CD4-positive, alpha-beta memory T cell (primary cell): ENCODE measurements around the gene U2AF1L4. TPM values are rescaled to one million over a fixed set of nuclear protein-coding genes. Genes with fewer than 3 reads are reported as not detected.

Experiments used
- CTCF ChIA-PET: fragments of 350-600 bp; sonication (Branson Sonifier 250); formaldehyde crosslinking; loops from one replicate; lab custom pipeline; 2021; ENCODE audit warnings: inconsistent platforms; ENCODE audit not compliant: partially characterized antibody; lab: Charles Lee
- POLR2A ChIA-PET: fragments of 350-600 bp; sonication (Branson Sonifier 250); formaldehyde crosslinking; loops from one replicate; lab custom pipeline; 2021; ENCODE audit not compliant: partially characterized antibody; lab: Charles Lee
- DNase-seq, 5 donors: peaks; one replicate each; pipeline versions ENCODE4 v3.0.0 to v3.0.0-alpha.2; 2020 to 2022; ENCODE audit warnings: mixed read lengths in 1 of 5
- H3K27ac ChIP-seq: one replicate; pipeline ENCODE4 v1.7.0; 2013; ENCODE audit warnings: low read depth, low read length
- H3K27me3 ChIP-seq: 2 replicates; pipeline ENCODE4 v1.7.0; 2013; ENCODE audit warnings: mild to moderate bottlenecking, low read length, moderate library complexity; ENCODE audit not compliant: insufficient read depth
- H3K36me3 ChIP-seq: 2 replicates; pipeline ENCODE4 v1.7.0; 2013; ENCODE audit warnings: mild to moderate bottlenecking, low read length, moderate library complexity; ENCODE audit not compliant: insufficient read depth
- H3K4me1 ChIP-seq: 2 replicates; pipeline ENCODE4 v1.7.0; 2013; ENCODE audit warnings: mild to moderate bottlenecking, low read length, moderate library complexity; ENCODE audit not compliant: insufficient read depth
- H3K4me3 ChIP-seq, 2 donors: one replicate each; pipeline ENCODE4 v1.7.0; 2013; ENCODE audit warnings: low read length in 2 of 2, mild to moderate bottlenecking in 1 of 2
- H3K9me3 ChIP-seq, 2 donors: one replicate each; pipeline ENCODE4 v1.7.0; 2013; ENCODE audit warnings: low read length in 2 of 2, control low read depth in 1 of 2; ENCODE audit not compliant: control insufficient read depth in 1 of 2
- H3K27ac Mint-ChIP-seq, 7 donors: one replicate each; pipeline ENCODE4 v1.8.0; 2020 to 2021; ENCODE audit warnings: mixed read lengths in 7 of 7, mild to moderate bottlenecking in 6 of 7, inconsistent platforms in 3 of 7, moderate library complexity in 3 of 7
- H3K27me3 Mint-ChIP-seq, 2 donors: one replicate each; pipeline ENCODE4 v1.8.0; 2020 to 2021; ENCODE audit warnings: mixed read lengths in 2 of 2
- H3K36me3 Mint-ChIP-seq, 2 donors: one replicate each; pipeline ENCODE4 v1.8.0; 2020 to 2021; ENCODE audit warnings: mixed read lengths in 2 of 2, inconsistent platforms in 1 of 2, mild to moderate bottlenecking in 1 of 2
- H3K4me1 Mint-ChIP-seq, 4 donors: one replicate each; pipeline ENCODE4 v1.8.0; 2020 to 2021; ENCODE audit warnings: mixed read lengths in 4 of 4, mild to moderate bottlenecking in 1 of 4
- H3K4me3 Mint-ChIP-seq, 8 donors: one replicate each; pipeline ENCODE4 v1.8.0; 2020 to 2021; ENCODE audit warnings: mixed read lengths in 8 of 8, mild to moderate bottlenecking in 7 of 8, moderate library complexity in 6 of 8, inconsistent platforms in 3 of 8
- H3K9me3 Mint-ChIP-seq, 8 donors: one replicate each; pipeline ENCODE4 v1.8.0; 2020 to 2021; ENCODE audit warnings: mixed read lengths in 8 of 8, mild to moderate bottlenecking in 5 of 8, inconsistent platforms in 3 of 8, moderate library complexity in 1 of 8
- intact Hi-C: fragments of 100-400 bp; cut with micrococcal nuclease; formaldehyde crosslinking; loops from one replicate; pipeline ENCODE4 v1.15.1; 2023
- polyA plus RNA-seq, 2 donors: library from polyadenylated mRNA; unstranded; fragments of 300-500 nt; fragmentation: Illumina TruSeq; gene quantifications; one replicate each; pipeline ENCODE4 v1.2.3, GENCODE V29; 2021
- total RNA-seq, 2 experiments: library from RNA; stranded (reverse); gene quantifications; one replicate each; pipeline ENCODE4 v1.2.3, GENCODE V29; 2021

The U2AF1L4 gene
- total and polyA plus RNA-seq, 4 experiments from 2014 or later = 48.7 to 65.2 (median 55.7) TPM

- Mint-ChIP-seq H3K4me1 (peaks cover 0 to 1% (median 0%) of the 10 kb centered on the region in 4 donors), H3K36me3 (peaks cover 7 to 17% of the 10 kb centered on the region in 2 donors), H3K4me3 (no peak overlapping the region), H3K9me3 (peaks cover 0 to 2% (median 0%) of the 10 kb centered on the region in 8 donors), H3K27ac (no peak overlapping the region), H3K27me3 (no peaks in the 10 kb centered on the region)
- Histone ChIP-seq H3K27ac (no peak overlapping the region), H3K4me1 (no peaks in the 10 kb centered on the region), H3K4me3 (no peak overlapping the region), H3K27me3 (no peaks in the 10 kb centered on the region), H3K36me3 (peaks cover 8% of the 10 kb centered on the region), H3K9me3 (no peaks in the 10 kb centered on the region)
- POLR2A ChIA-PET = no interaction called here
- CTCF ChIA-PET = no interaction called here
- intact Hi-C loops = no loop called here
- no peak for DNase-seq
These were observed 39.5 kb upstream of the U2AF1L4 start for GRCh38 chr19:35784503-35785338.

GRCh38 chr19:35783469-35784434 is 38.5 kb upstream of the U2AF1L4 start:
- intact Hi-C loops = no loop called here
- Histone ChIP-seq H3K9me3 (no peaks in the 10 kb centered on the region), H3K27ac (no peak overlapping the region), H3K4me3 (no peak overlapping the region), H3K4me1 (no peaks in the 10 kb centered on the region), H3K27me3 (no peaks in the 10 kb centered on the region), H3K36me3 (peaks cover 8% of the 10 kb centered on the region)
- H3K27me3 Mint-ChIP-seq = no peaks in the 10 kb centered on the region
- DNase-seq = no peak
- peaks cover 7 to 19% of the 10 kb centered on the region in 2 donors for H3K36me3 Mint-ChIP-seq
- ChIA-PET CTCF (no interaction called here), POLR2A (no interaction called here)
- H3K4me1 Mint-ChIP-seq = peaks cover 0 to 1% (median 0%) of the 10 kb centered on the region in 4 donors
- H3K27ac Mint-ChIP-seq = no peak overlapping the region
- H3K9me3 Mint-ChIP-seq = peaks cover 0 to 2% (median 0%) of the 10 kb centered on the region in 8 donors
- no peak overlapping the region for H3K4me3 Mint-ChIP-seq

- CTCF ChIA-PET = no interaction called here
- Mint-ChIP-seq H3K27ac (peak overlapping the region in 2 of 7 donors; percentile 6 to 51), H3K4me3 (no peak overlapping the region), H3K4me1 (peaks cover 0 to 4% (median under 1%) of the 10 kb centered on the region in 4 donors), H3K36me3 (peaks cover 7 to 19% of the 10 kb centered on the region in 2 donors), H3K27me3 (no peaks in the 10 kb centered on the region), H3K9me3 (peaks cover 0 to 2% (median 0%) of the 10 kb centered on the region in 8 donors)
- H3K27ac ChIP-seq = no peak overlapping the region
- DNase-seq = no peak
- H3K36me3 ChIP-seq = peaks cover 8% of the 10 kb centered on the region
- H3K4me3 ChIP-seq = no peak overlapping the region
- no peaks in the 10 kb centered on the region for H3K9me3 ChIP-seq
- intact Hi-C loops = no loop called here
- POLR2A ChIA-PET = no interaction called here
- H3K27me3 ChIP-seq = no peaks in the 10 kb centered on the region
- no peaks in the 10 kb centered on the region for H3K4me1 ChIP-seq
These were observed 37.4 kb upstream of the U2AF1L4 start for GRCh38 chr19:35782589-35782988.

GRCh38 chr19:35781650-35782049 is 36.4 kb upstream of the U2AF1L4 start:
- H3K9me3 Mint-ChIP-seq = peaks cover 0 to 2% (median 0%) of the 10 kb centered on the region in 8 donors

GRCh38 chr19:35780717-35781116 is 35.5 kb upstream of the U2AF1L4 start:
- ChIA-PET POLR2A (no interaction called here), CTCF (no interaction called here)
- Histone ChIP-seq H3K27ac (no peak overlapping the region), H3K9me3 (no peaks in the 10 kb centered on the region), H3K4me1 (peaks cover 6% of the 10 kb centered on the region), H3K27me3 (no peaks in the 10 kb centered on the region), H3K36me3 (peaks cover 8% of the 10 kb centered on the region), H3K4me3 (no peak overlapping the region)
- Mint-ChIP-seq H3K4me3 (no peak overlapping the region), H3K9me3 (peaks cover 0 to 1% (median 0%) of the 10 kb centered on the region in 8 donors), H3K36me3 (peaks cover 7 to 24% of the 10 kb centered on the region in 2 donors), H3K4me1 (peaks cover 7 to 20% (median 12%) of the 10 kb centered on the region in 4 donors), H3K27me3 (no peaks in the 10 kb centered on the region), H3K27ac (no peak overlapping the region)
- no peak for DNase-seq
- intact Hi-C loops = no loop called here

More at GRCh38 chr19:35781650-35782049, 36.4 kb upstream of the U2AF1L4 start:
- Histone ChIP-seq H3K4me1 (no peaks in the 10 kb centered on the region), H3K36me3 (peaks cover 8% of the 10 kb centered on the region), H3K27me3 (no peaks in the 10 kb centered on the region), H3K27ac (no peak overlapping the region), H3K9me3 (no peaks in the 10 kb centered on the region), H3K4me3 (no peak overlapping the region)
- Mint-ChIP-seq H3K36me3 (peaks cover 7 to 23% of the 10 kb centered on the region in 2 donors), H3K27ac (peak overlapping the region in 1 of 7 donors; percentile 76), H3K27me3 (no peaks in the 10 kb centered on the region), H3K4me1 (peaks cover 4 to 14% (median 6%) of the 10 kb centered on the region in 4 donors), H3K4me3 (no peak overlapping the region)
- ChIA-PET CTCF (no interaction called here), POLR2A (no interaction called here)
- intact Hi-C loops = no loop called here
- no peak for DNase-seq

- no peak overlapping the region for H3K27ac Mint-ChIP-seq
- H3K4me1 Mint-ChIP-seq = peaks cover 8 to 23% (median 13%) of the 10 kb centered on the region in 4 donors
- no peak for DNase-seq
- intact Hi-C loops = no loop called here
- Histone ChIP-seq H3K4me3 (no peak overlapping the region), H3K36me3 (peaks cover 8% of the 10 kb centered on the region), H3K27ac (no peak overlapping the region), H3K9me3 (no peaks in the 10 kb centered on the region), H3K4me1 (peaks cover 8% of the 10 kb centered on the region), H3K27me3 (no peaks in the 10 kb centered on the region)
- no peaks in the 10 kb centered on the region for H3K9me3 Mint-ChIP-seq
- peaks cover 7 to 24% of the 10 kb centered on the region in 2 donors for H3K36me3 Mint-ChIP-seq
- ChIA-PET CTCF (no interaction called here), POLR2A (no interaction called here)
- no peak overlapping the region for H3K4me3 Mint-ChIP-seq
- no peaks in the 10 kb centered on the region for H3K27me3 Mint-ChIP-seq
These were observed 34.8 kb upstream of the U2AF1L4 start for GRCh38 chr19:35780058-35780457.

GRCh38 chr19:35779033-35779432 is 33.8 kb upstream of the U2AF1L4 start:
- Mint-ChIP-seq H3K4me3 (no peak overlapping the region), H3K27ac (no peak overlapping the region), H3K36me3 (peaks cover 7 to 24% of the 10 kb centered on the region in 2 donors), H3K9me3 (no peaks in the 10 kb centered on the region), H3K4me1 (peaks cover 11 to 33% (median 21%) of the 10 kb centered on the region in 4 donors), H3K27me3 (no peaks in the 10 kb centered on the region)
- Histone ChIP-seq H3K9me3 (no peaks in the 10 kb centered on the region), H3K27me3 (no peaks in the 10 kb centered on the region), H3K4me3 (no peak overlapping the region), H3K27ac (no peak overlapping the region), H3K4me1 (peaks cover 15% of the 10 kb centered on the region), H3K36me3 (peaks cover 8% of the 10 kb centered on the region)
- DNase-seq = no peak
- ChIA-PET CTCF (no interaction called here), POLR2A (no interaction called here)
- intact Hi-C loops = no loop called here
